ENCODE data around the gene TMEM123.

GRCh38 chr11:102472127-102472526, 19.6 kb upstream of the TMEM123 start:
- TF ChIP-seq CTCF (IDR thresholded peaks at IDR 0.05; ENCODE audit: insufficient read depth, low read length, poor library complexity, severe bottlenecking) (no peak), EZH2phosphoT487 (conservative IDR thresholded peaks at IDR 0.05; ENCODE audit: low read length) (no peak)

All from SU-DHL-6 (cell line).